ENCODE data around the gene RNF133.
"Not testable (repeated sequence)": the region's sequence is repeated elsewhere in the genome, so short reads cannot be mapped to it uniquely, and the experiment has no call there.

The RNF133 gene

GRCh38 chr7:122689346-122690109 is 9.4 kb downstream of the RNF133 start:
- DNase-seq (ENCODE audit: low read depth in 2 of 2), result no peak

- no peak for DNase-seq (ENCODE audit: low read depth in 2 of 2)
Measured at GRCh38 chr7:122688400-122688998, 10.4 kb downstream of the RNF133 start.

GRCh38 chr7:122686360-122686878 is 12.5 kb downstream of the RNF133 start:
- no peak for DNase-seq (ENCODE audit: low read depth in 2 of 2)

GRCh38 chr7:122684504-122684903 is 14.4 kb downstream of the RNF133 start:
- no peak for DNase-seq (ENCODE audit: low read depth in 2 of 2)

- DNase-seq (ENCODE audit: low read depth in 2 of 2), result no peak
Measured at GRCh38 chr7:122682815-122683550, 15.9 kb downstream of the RNF133 start.

GRCh38 chr7:122681186-122681585 is 17.7 kb downstream of the RNF133 start:
- not testable (repeated sequence) for DNase-seq (ENCODE audit: low read depth in 2 of 2)

GRCh38 chr7:122679813-122680212 is 19.1 kb downstream of the RNF133 start:
- DNase-seq (ENCODE audit: low read depth in 2 of 2), result no peak

- DNase-seq (ENCODE audit: low read depth in 2 of 2), result not testable (repeated sequence)
Measured at GRCh38 chr7:122679269-122679709, 19.6 kb downstream of the RNF133 start.

- DNase-seq (ENCODE audit: low read depth in 2 of 2), result no peak
Measured at GRCh38 chr7:122677149-122677548, 21.8 kb downstream of the RNF133 start.

GRCh38 chr7:122676466-122676865 is 22.5 kb downstream of the RNF133 start:
- DNase-seq (ENCODE audit: low read depth in 2 of 2), result no peak

GRCh38 chr7:122675621-122676020 is 23.3 kb downstream of the RNF133 start:
- DNase-seq (ENCODE audit: low read depth in 2 of 2), result no peak

GRCh38 chr7:122675011-122675410 is 23.9 kb downstream of the RNF133 start:
- DNase-seq (ENCODE audit: low read depth in 2 of 2), result no peak

- no peak for DNase-seq (ENCODE audit: low read depth in 2 of 2)
Measured at GRCh38 chr7:122674502-122674901, 24.4 kb downstream of the RNF133 start.

- DNase-seq (ENCODE audit: low read depth in 2 of 2), result no peak
Measured at GRCh38 chr7:122673951-122674350, 25.0 kb downstream of the RNF133 start.

- DNase-seq (ENCODE audit: low read depth in 2 of 2), result no peak
Measured at GRCh38 chr7:122672536-122672935, 26.4 kb downstream of the RNF133 start.

- DNase-seq (ENCODE audit: low read depth in 2 of 2), result no peak
Measured at GRCh38 chr7:122663733-122664132, 35.2 kb downstream of the RNF133 start.

- DNase-seq (ENCODE audit: low read depth in 2 of 2), result no peak
Measured at GRCh38 chr7:122658856-122659255, 40.1 kb downstream of the RNF133 start.

- no peak for DNase-seq (ENCODE audit: low read depth in 2 of 2)
Measured at GRCh38 chr7:122653685-122654084, 45.2 kb downstream of the RNF133 start.

GRCh38 chr7:122652876-122653275 is 46.0 kb downstream of the RNF133 start:
- DNase-seq (ENCODE audit: low read depth in 2 of 2), result no peak

- no peak for DNase-seq (ENCODE audit: low read depth in 2 of 2)
Measured at GRCh38 chr7:122651451-122651850, 47.5 kb downstream of the RNF133 start.
